Skin of body (tissue), 2 donors: ENCODE results near the gene PSMB2. TPM values are rescaled to one million over a fixed set of nuclear protein-coding genes. Genes with fewer than 3 reads are reported as not detected.
"Not testable (repeated sequence)": the region's sequence is repeated elsewhere in the genome, so short reads cannot be mapped to it uniquely, and the experiment has no call there.

Experiments
- DNase-seq: peaks from one replicate; lab custom pipeline; 2025; lab: John Stamatoyannopoulos, UW
- total RNA-seq: library from RNA; depleted of rRNA; stranded (reverse); fragments of >200 nt; gene quantifications from one replicate; pipeline ENCODE4 v1.2.3, GENCODE V29; 2014

Gene PSMB2
- total RNA-seq, 1 donor from 2014 or later = 15.1 TPM

DNA sequence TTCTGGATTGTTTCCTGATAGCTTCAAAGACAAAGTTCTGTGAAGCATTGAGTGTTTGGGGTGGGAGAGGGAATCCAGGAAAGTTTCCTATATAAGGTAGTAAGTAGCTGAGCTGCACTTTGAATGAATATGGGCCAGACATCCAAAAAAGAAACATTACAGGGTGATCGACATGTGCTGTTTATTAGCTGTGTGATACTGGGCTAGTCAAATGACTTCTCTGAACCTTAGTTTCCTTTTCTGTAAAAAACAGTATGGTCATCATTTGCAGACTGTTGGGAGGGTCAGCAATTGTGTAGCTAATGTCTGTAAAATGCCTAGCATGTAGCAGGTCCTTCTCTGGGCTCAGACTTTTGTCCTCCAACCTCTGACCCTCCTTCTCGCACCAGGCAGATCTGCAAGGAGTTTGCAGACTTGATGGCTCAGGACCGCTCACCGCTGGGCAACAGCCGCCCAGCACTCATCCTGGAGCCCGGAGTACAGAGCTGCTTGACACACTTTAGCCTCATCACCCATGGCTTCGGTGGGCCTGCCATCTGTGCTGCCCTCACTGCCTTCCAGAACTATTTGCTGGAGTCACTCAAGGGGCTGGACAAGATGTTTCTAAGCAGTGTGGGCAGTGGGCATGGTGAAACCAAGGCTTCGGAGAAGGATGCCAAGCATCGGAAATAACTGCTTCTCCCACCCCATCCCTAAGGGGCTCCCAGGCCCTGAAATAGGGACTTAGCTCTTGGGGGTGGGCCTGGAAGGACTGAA lies 47.1 kb downstream of the PSMB2 start:
- no peak for DNase-seq

DNA sequence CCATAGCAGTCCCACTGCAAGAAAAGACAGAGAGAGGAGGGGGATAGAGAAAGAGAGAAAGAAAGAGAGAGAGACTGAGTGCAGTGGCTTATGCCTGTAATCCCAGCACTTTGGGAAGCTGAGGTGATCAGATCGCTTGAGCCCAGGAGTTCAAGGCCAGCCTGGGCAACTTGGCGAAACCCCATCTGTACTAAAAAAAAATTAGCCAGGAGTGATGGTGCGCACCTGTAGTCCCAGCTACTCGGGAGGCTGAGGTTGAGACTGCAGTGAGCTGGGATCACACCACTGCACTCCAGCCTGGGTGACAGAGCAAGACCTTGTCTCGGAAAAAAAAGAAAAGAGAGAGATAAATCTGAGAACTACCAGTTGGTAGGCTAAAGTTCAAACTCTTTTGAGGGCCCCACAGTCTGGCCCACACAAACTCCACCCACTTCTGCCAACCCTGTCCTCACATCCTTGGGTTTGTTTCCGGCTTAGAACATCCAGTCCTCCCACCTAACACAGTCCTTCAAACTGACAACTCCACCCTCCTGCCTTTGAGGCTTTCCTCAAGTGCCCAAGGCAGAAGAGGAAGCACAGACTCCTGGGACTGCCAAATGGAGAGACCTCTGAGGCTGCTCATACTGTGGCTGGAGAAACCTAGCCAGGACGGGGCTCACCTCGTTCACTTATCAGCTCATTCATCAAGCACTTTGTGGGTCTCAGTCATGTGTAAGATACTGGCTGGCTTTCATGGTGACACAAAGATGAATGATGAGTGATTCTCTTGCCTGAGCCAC lies 48.1 kb downstream of the PSMB2 start:
- DNase-seq = no peak

- DNase-seq = no peak
These were observed 50.1 kb downstream of the PSMB2 start for GRCh38 chr1:35591211-35591610.

DNA sequence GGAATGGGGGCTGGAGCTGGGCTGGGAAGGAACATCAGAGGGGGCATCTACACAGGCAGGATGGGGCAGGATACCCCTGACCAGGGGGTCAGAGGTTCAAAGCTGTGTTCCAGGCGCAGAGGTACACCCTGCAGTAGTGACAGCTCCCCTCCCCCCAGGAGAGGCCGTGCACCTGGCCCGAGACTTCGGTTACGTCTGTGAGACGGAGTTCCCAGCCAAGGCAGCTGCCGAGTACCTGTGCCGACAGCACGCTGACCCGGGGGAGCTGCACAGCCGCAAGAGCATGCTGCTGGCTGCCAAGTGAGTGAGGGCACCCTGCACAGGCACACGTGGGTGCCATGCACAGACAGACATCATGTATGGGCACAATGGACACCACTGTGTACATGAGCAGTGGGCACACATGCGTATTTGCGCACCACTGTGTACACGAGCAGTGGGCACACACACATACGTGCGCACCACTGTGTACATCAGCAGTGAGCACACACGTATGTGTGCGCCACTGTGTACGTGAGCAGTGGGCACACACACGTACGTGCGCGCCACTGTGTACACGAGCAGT lies 50.8 kb downstream of the PSMB2 start:
- no peak for DNase-seq

GRCh38 chr1:35589516-35590427 lies 51.6 kb downstream of the PSMB2 start:
- no peak for DNase-seq

- DNase-seq = no peak
These were observed 53.0 kb downstream of the PSMB2 start for GRCh38 chr1:35588197-35588910.

GRCh38 chr1:35587736-35588135 lies 53.6 kb downstream of the PSMB2 start:
- no peak for DNase-seq

GRCh38 chr1:35586808-35587207 lies 54.5 kb downstream of the PSMB2 start:
- DNase-seq = no peak

- not testable (repeated sequence) for DNase-seq
These were observed 55.5 kb downstream of the PSMB2 start for GRCh38 chr1:35585805-35586204.

- DNase-seq = no peak
These were observed 56.0 kb downstream of the PSMB2 start for GRCh38 chr1:35585281-35585680.

DNA sequence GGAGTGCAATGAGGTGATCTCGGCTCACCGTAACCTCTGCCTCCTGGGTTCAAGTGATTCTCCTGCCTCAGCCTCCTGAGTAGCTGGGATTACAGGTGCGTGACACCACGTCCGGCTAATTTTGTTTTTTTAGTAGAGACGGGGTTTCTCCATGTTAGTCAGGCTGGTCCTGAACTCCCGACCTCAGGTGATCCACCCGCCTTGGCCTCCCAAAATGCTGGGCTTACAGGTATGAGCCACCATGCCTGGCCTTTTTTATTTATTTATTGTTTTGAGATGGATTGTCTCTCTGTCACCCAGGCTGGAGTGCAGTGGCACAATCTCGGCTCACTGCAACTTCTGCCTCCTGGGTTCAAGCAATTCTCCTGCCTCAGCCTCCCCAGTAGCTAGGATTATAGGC lies 59.7 kb downstream of the PSMB2 start:
- DNase-seq = not testable (repeated sequence)

GRCh38 chr1:35580949-35581388 lies 60.4 kb downstream of the PSMB2 start:
- DNase-seq = no peak

- peak; percentile 4 for DNase-seq
These were observed 64.0 kb downstream of the PSMB2 start for GRCh38 chr1:35577071-35577998.

GRCh38 chr1:35576766-35577070 lies 64.6 kb downstream of the PSMB2 start:
- DNase-seq = not testable (repeated sequence)

DNA sequence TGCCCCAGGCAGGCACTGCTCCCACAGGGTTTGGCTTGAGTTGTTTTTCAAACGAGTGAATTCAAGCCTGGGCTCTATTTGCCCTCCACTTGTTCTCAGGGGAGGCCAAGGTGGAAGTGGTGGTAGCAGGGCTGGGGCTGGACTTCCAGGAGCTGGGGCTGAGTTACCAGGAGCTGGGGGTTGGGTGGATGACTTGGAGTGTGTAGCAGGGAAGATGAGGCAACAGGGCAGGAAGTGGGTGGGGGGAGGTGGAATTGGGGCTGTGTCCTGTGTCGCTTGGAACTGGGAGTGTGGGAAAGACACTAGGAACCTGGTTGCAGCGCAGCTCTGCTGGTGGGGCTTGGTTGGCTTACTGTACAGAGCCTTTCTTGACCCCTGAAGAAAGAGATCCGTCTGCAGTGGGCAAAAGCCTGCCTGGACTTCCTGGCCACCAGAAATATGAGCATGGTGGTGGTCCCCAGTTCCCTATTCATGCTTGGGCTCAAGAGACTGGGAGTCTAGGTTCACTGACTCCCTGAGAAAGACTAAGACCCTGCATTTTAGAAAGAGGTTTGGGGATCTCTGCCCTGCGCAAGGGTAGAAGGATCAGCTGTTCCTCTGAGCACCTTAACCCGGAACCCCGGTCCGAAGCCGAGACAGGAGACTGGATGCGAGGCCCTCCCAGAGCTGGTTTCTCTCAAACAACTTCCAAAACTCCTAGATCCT lies 65.1 kb downstream of the PSMB2 start:
- DNase-seq = no peak

GRCh38 chr1:35575416-35575958 lies 65.8 kb downstream of the PSMB2 start:
- DNase-seq = no peak

DNA sequence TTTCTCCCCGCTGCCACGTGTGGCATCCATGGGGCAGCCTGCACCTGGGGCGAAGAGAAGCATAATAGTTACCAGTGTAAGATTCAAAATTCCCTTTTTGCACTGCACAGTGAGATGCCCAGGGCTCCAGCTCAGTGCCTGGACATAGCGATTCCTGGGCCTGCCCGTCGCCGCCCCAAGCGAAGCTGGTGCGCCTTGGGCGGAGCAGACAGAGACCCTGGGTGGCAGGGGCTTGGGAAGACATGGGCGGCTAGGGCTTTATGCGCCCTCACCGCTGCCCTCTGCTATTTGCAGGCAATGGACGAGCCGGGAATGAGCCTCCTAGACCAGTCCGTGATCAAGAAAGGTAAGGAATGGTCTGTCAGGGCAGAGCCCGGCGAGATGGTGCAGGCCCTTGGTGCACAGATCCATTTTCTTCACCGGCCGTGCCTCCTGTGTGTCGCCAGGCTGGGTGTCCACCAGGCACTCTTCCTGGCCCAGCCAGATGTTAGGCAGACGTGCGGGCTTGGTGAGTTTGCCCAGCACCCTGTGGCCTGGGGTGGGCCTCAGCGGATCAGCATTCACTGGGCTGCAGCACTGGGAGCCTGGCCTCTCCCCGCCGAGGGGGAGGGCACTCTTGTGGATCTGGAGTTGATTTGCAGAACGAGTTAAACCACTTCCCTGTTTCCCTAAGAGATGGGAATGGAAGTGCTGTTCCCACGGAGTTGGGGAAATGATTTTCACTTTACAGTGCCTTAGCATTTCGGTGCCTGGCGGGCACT lies 66.5 kb downstream of the PSMB2 start:
- DNase-seq = no peak

DNA sequence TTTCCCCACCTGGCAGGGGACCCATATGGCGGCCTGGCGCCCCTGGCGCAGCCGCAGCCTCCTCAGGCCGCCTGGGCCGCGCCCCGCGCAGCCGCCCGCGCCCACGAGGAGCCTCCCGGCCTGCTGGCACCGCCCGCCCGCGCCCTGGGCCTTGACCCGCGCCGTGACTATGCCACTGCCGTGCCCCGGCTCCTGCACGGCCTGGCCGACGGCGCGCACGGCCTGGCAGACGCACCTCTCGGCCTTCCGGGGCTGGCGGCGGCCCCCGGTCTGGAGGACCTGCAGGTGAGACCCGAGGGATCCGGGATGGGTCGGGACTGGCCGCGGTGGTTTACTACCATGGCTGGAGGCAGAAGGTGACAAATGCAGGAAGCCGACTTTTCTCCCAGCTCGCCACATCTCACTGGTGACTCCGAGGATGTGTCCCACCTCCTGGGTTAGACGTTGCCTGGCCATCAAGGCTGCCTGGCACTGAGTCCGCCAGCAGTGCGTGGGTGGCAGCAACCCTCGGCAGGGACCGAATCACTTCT lies 67.1 kb downstream of the PSMB2 start:
- DNase-seq = no peak
